ENCODE results near the gene PLEKHG3.

The PLEKHG3 gene

GRCh38 chr14:64728856-64729255 is 24.6 kb downstream of the PLEKHG3 start:
- no peak for DNase-seq

- no peak for DNase-seq
Measured at GRCh38 chr14:64729386-64730060, 25.3 kb downstream of the PLEKHG3 start.

GRCh38 chr14:64730061-64730440 is 25.8 kb downstream of the PLEKHG3 start:
- DNase-seq: no peak

GRCh38 chr14:64730681-64731080 is 26.5 kb downstream of the PLEKHG3 start:
- DNase-seq: no peak

GRCh38 chr14:64731141-64731581 is 26.9 kb downstream of the PLEKHG3 start:
- DNase-seq: no peak

- no peak for DNase-seq
Measured at GRCh38 chr14:64732066-64732465, 27.8 kb downstream of the PLEKHG3 start.

- no peak for DNase-seq
Measured at GRCh38 chr14:64732536-64733120, 28.4 kb downstream of the PLEKHG3 start.

- DNase-seq: no peak
Measured at GRCh38 chr14:64733321-64733720, 29.1 kb downstream of the PLEKHG3 start.

GRCh38 chr14:64733899-64734298 is 29.7 kb downstream of the PLEKHG3 start:
- no peak for DNase-seq

GRCh38 chr14:64734990-64735389 is 30.8 kb downstream of the PLEKHG3 start:
- peak; percentile 58 for DNase-seq

GRCh38 chr14:64736271-64737169 is 32.3 kb downstream of the PLEKHG3 start:
- DNase-seq: peak; percentile 42

GRCh38 chr14:64737391-64738280 is 33.4 kb downstream of the PLEKHG3 start:
- DNase-seq: no peak

GRCh38 chr14:64738281-64738804 is 34.1 kb downstream of the PLEKHG3 start:
- DNase-seq: no peak

GRCh38 chr14:64741200-64741599 is 37.0 kb downstream of the PLEKHG3 start:
- no peak for DNase-seq

- no peak for DNase-seq
Measured at GRCh38 chr14:64741961-64742360, 37.7 kb downstream of the PLEKHG3 start.

- DNase-seq: no peak
Measured at GRCh38 chr14:64743061-64743460, 38.8 kb downstream of the PLEKHG3 start.

GRCh38 chr14:64745511-64746091 is 41.4 kb downstream of the PLEKHG3 start:
- no peak for DNase-seq

- no peak for DNase-seq
Measured at GRCh38 chr14:64746298-64747250, 42.4 kb downstream of the PLEKHG3 start.

- DNase-seq: no peak
Measured at GRCh38 chr14:64747327-64747726, 43.1 kb downstream of the PLEKHG3 start.

- DNase-seq: no peak
Measured at GRCh38 chr14:64748521-64748920, 44.3 kb downstream of the PLEKHG3 start.

Data from NCI-H2029 (cell line).